NOMO-1 (cell line): ENCODE measurements around the gene NECTIN4.

Experiments used
- DNase-seq, 2 experiments: peaks; one replicate each; lab custom pipeline; 2025; ENCODE audit not compliant: unreplicated experiment in 2 of 2; lab: John Stamatoyannopoulos, UW

Gene NECTIN4

DNA sequence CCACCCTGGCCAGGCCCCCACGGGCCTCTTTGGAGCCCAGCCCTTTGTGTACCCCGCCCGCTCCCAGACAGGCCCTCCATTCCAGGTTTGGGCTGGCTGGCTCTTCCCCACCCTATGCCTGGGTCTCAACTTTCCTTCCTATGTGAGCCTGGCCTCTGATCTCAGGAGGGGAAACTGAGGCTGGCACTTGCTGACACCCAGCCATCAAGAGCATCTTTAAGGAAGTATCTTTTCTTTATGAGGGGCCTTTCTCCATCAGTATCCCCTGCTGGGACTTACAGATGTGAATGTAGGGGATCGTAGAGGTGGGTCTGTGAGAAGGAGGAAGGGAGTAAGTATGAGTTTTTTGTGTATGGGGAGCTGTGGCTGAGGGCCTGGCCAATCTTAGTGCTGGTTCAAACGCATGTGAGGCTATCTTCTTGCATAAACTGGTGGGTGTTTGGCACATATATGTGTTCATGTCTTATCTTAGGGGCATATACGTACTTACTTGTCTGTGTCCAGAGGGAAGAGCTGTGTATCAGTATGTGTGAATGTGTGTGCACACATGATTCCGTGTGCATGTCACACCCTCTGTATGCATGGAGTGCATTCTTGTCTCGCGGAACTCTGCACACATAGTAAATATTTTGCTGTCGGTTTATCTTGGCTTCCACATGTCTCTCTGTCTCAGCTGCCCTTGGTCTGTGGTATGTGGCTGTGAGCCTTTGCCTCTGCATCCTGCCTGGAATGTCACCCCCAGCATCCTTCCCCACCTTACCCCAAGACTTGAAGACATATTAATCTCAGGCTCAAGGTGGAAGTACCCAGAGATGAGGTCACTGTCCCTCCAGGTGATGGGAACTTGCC, 5.4 kb downstream of the NECTIN4 start:
- peak in 1 of 2 experiments; percentile 21 for DNase-seq

DNA sequence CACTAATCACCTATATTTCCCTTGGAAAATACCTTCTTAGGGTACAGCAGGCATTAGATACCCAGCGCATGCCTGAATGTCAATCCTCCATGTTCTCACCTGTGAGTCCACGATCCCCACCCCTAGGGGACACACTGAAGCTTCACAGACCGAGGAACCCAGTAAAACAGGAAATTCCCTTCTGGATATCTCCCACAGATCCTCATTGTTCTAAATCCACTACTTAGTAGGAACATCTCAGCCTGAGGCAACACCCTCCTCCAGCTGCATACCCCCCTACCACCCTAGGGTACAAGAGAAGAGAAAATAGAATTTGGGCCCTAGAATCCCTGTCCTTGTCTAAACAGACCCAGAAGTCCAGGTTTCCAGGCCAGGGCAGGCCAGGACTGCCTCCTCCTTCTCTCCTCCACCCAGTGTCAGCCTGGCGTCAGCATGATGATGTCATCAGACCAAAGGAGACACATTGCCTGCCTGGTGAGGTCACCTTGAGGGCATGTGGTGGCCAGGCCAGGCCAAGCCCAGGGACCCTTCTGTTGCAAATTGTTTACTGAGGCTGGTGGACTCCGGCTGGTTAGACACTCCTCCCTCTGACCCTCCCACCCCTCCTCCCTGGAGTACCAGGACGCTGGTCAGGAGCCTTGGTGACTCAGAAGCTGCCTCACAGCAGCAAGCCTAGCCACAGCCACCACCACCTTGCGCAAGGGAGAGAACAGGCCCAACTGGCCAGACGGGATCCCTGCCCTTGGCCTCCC, 6.2 kb downstream of the NECTIN4 start:
- peak; percentile 76 to 85 for DNase-seq

DNA sequence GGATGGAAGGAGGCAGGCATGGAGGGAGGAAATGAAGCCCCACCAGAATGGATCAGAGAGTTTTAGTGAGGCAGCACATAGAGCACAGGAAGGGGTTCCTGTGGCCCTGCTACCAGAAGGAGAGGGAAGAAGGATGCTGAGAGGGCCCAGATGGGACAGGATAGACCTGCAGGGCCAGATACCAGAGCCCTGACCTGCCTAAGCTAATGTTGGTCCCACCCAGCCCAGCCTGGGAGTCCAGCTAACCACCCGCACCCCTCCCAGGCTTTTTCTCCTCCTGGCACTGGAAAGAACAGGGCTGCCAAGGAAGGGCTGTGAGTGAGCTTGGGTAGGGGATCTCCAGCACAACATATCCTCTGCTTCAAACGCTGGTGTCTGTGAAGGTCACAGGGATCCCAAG, 6.9 kb downstream of the NECTIN4 start:
- no peak for DNase-seq

GRCh38 chr1:161081519-161081918, 7.8 kb downstream of the NECTIN4 start:
- DNase-seq: no peak

DNA sequence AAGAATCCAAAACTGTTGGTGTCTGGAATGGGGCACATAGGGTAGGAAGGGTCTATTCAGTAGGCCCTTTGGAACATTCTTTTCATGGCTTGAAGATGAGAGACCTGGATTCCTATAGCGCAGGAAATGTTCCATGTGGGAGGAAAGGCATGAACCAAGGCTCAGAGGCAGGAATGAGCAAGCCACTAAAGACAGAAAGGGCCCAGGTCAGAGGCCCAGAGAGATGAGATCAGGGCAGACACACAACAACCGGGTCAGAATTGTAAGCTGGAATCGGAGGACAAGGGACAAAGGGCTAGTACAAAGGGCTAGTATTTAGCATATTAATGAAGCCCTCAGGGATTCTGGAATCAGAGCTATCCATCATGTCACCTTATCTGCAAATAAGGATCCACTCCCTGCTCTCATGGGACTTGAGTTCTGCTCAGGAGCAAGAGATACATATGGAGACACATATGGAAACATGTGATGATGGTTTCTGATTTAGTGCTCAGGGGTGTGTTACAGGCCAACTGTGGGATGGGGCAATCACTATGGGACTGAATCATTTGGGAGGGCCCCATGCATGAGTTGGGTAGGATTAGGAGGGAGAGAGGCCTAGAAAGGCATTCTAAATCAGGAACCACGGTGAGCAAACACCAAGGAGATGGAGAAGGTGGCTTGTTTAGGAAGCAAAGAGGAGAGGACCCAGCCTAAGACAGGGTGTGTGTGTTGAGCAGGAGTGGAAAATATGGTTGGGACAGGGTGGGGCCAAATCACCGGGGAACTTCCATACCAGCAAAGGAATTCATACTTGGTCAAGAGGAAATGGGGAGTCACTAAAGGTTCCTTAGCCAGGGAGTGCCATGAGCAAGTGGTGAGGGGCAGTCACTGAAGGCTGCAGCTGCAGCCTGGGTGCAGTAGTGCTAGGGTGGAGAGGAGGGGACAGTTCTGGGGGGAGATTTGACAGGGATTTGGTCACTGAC, 8.6 kb downstream of the NECTIN4 start:
- DNase-seq: no peak

GRCh38 chr1:161079436-161080110, 9.8 kb downstream of the NECTIN4 start:
- no peak for DNase-seq

GRCh38 chr1:161077426-161077825, 11.9 kb downstream of the NECTIN4 start:
- DNase-seq: no peak

DNA sequence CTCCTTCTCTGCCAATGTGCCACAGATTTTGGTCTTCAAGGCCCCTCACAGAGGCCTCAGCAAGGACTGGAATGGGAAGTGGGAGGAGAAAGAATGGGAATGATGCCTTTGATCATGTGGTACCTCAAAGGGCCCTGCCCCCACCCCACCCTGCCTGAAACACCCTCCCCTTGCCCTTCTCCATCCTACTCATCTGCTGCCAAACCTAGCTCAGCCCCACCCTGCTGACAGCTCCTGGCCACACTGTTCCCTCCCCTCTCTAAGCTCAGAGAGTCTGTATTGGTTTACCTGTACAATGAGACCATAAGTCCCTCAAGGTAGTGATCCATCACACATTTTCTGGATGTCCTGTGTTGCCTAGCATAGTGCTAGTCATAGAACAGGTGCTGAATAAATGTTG, 12.9 kb downstream of the NECTIN4 start:
- no peak for DNase-seq

DNA sequence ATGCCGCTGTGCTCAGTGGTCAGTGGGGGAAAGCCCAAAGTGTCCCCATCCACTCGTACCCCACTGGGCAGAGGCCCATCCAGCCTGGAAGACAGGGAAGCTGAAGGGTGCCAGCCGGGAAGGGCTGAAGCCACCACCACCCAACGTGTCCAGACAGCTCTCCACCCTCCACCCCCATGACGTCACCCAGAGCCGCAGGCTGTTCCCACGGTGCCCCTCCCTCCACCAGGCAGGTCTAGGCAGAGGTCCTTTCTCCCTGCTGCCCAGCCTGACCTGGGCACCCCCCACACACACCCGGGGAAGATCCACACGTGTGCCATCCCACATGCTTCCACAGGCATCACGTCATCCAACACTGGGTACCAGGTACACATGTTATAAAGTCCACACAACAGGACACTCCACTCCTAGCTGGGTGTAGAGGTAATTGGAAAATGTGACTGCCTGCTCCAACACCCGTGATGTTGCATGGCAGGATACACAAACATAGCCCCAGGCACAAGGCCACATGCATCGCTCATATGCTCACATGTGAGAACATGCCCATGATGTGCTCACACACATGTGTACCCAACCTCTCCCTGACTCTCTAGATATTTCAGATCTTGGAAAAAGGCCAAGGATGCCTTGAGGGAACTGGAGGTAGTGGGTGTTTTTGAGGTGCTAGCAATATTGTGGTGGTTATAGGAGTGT, 14.5 kb downstream of the NECTIN4 start:
- DNase-seq: no peak

- DNase-seq: no peak
These were observed 15.8 kb downstream of the NECTIN4 start for GRCh38 chr1:161073474-161074121.

DNA sequence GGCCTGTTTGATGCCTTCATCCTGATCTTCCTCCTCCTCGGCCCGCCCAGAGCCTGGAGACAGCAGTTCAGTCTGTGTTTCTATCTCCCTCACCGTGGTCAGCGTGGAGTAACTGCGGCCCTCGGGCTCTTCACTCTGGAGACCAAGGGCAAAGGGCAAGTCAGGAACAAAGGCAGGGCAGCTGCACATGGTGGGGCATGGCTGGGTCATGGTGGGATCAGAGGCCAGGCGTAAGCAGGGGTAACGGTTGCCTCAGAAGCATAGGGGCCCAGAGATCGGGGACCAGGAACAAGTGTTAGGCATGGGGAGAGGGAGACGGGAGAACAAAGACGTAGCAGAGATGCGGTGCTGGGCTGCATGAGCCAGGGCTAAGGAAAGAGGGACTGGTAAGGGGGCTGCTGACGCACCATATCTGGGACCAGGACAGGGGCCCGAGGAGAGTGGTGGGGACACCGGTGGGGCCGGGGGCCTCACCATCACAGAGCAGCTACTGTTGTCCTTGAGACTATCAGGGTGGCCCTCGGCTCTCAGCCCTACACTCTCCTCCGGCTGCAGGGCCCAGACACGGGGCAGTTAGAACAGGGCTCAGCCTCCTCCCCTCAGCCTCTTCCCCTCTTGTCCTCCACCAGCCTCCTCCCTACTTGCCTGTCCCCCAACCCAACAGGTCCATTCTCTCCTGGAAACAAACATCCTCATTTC, 16.5 kb downstream of the NECTIN4 start:
- no peak for DNase-seq

- DNase-seq: peak; percentile 57 to 65
These were observed 17.4 kb downstream of the NECTIN4 start for GRCh38 chr1:161071886-161072371.

DNA sequence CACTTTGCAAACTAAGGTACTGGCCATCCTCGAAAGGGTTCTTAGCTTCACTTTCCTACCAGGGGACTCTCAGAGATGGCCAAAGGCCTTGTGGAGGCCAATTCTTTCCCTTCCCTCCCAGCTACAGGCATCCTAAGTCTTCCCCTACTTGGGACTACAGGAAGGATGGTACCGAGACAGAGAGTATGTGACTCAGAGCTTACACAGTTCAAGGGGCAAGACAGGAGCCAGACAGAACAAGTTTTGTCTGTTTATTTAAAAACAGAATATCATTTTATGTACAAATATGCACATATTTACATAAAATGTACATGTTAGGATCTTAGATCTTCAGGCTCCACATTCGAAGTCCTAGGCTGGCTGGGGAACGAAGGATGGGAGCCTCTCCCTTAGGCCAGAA, 18.6 kb downstream of the NECTIN4 start:
- no peak for DNase-seq

DNA sequence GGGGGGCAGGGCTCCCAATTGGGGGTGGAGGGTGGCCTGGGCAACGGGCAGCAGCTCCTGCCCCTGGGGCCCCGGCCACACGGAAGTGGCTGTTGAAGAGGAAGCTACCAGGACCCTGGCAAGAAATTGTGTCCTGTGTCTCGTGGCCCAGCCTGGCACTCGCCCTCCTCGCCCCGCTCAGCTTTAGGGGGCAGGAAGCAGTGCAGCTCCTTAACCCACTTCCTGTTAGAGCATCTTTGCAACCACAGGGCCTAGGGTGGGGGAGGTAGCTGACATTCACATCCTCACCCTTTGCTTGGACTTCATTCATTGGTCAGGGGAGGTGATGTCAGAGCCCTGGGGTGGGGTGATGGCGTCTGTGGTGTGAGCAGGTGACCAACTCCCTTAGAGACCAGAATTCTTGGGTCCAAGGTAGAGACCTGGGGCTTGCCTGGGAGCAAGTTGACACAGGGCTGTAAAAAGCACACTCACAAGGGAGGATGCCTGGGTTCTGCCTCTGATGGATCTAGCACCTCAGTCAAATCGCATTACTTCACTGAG, 19.6 kb downstream of the NECTIN4 start, which contains the start of gene ARHGAP30:
TSS of gene ARHGAP30 (minus strand) at position 161 of the 540 bp plus-strand sequence. CDS start 267 bp downstream, outside the sequence.
- peak; percentile 93 to 95 for DNase-seq

- peak in 1 of 2 experiments; percentile 14 for DNase-seq
These were observed 20.1 kb downstream of the NECTIN4 start for GRCh38 chr1:161069241-161069640.

DNA sequence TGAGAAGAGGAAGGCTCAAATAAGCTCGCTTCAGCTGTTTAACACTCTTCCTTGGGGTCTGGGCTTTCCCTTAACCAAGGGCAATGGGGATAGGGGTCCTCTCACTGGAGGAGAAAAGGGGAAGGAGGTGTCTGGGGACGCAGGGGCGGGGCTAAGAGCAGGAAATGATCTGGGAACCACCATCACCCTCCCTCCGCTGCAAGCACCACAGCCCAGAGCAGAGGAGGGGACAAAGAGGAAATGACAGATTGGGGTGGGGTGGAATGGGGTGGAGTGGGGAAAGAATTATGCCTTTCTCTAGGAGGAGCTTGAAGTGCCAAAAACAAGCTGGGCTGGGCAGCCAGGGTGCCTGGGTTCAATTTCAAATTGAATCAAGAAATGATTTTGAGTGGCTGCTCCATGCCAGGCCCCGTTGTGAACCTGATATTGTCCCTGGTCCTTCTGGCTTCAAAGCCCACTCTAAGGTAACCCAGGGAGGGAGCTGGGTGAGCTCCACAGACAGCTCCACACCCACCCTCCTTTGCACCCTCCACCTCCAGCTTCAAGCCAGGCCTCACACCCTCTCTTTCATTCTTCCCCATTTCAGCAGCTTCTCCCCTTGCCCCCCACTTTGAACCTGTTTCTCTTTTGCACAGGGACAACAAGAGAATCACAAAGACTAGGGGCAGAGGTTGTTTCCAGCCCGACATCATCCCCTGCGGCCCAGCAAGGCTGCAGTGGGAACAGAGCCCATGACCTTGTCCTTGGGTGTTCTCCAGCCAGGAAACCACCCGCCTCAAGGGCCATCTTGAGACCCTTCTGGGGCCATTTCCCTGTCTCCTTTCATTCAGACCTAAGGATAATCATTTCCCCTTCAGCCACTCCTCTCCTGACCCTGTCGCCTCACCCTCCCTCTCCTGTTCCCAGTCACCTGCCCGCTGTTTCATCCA, 20.8 kb downstream of the NECTIN4 start:
- DNase-seq: peak; percentile 92 to 96

GRCh38 chr1:161066694-161067093, 22.7 kb downstream of the NECTIN4 start:
- no peak for DNase-seq
